HEK293 (cell line): ENCODE data around the gene HPCAL1.

Experiments
- CTCF ChIA-PET: fragments of 350-600 bp; formaldehyde crosslinking; extraction: SDS; loops from one replicate; lab custom pipeline; 2021; ENCODE audit warnings: antibody characterized with exemption; lab: Yijun Ruan, JAX
- POLR2A ChIA-PET: fragments of 300-600 bp; formaldehyde crosslinking; extraction: SDS; loops from one replicate; lab custom pipeline; 2020; ENCODE audit warnings: antibody characterized with exemption, inconsistent platforms; lab: Yijun Ruan, JAX
- H3K27ac ChIP-seq: fragments of 200-500 bp; sonication (Bioruptor generic); 2 replicates; pipeline ENCODE4 v1.5.1; 2014; ENCODE audit warnings: low read depth, low read length, control low read depth, inconsistent platforms; ENCODE audit errors: extremely low read depth
- H3K36me3 ChIP-seq, 2 experiments: fragments of 200-500 bp in 1 of 2; sonication (Bioruptor generic) in 1 of 2; 1 replicate in 1 of 2; 2 replicates in 1 of 2; pipeline ENCODE4 v1.5.1; 2014 to 2017; ENCODE audit warnings: inconsistent platforms in 2 of 2, low read length in 2 of 2; ENCODE audit not compliant: control insufficient read depth in 2 of 2, insufficient read depth in 1 of 2
- H3K4me1 ChIP-seq: fragments of 200-500 bp; sonication (Bioruptor generic); 2 replicates; pipeline ENCODE4 v1.5.1; 2014; ENCODE audit warnings: mild to moderate bottlenecking, low read length, inconsistent platforms; ENCODE audit not compliant: control insufficient read depth, insufficient read depth
- H3K4me3 ChIP-seq: 2 replicates; pipeline ENCODE4 v1.5.1; 2011; ENCODE audit warnings: low read depth, mild to moderate bottlenecking, control low read depth, low read length, moderate library complexity
- H3K9me3 ChIP-seq: fragments of 200-500 bp; sonication (Bioruptor generic); 2 replicates; pipeline ENCODE4 v1.5.1; 2014; ENCODE audit warnings: low read depth, low read length, inconsistent platforms; ENCODE audit not compliant: control insufficient read depth, insufficient read depth
- HOXC10 ChIP-seq: sonication (generic); formaldehyde crosslinking; IDR thresholded peaks from 2 replicates; pipeline ENCODE4 v1.8.1; 2023; ENCODE audit warnings: mild to moderate bottlenecking, missing genetic modification reagents
- HOXD13 ChIP-seq: sonication (generic); formaldehyde crosslinking; IDR thresholded peaks from 2 replicates; pipeline ENCODE4 v1.8.0; 2022; ENCODE audit warnings: missing genetic modification reagents, borderline replicate concordance
- OVOL3 ChIP-seq: fragments of 450-650 bp; formaldehyde crosslinking; IDR thresholded peaks from 2 replicates; pipeline ENCODE4 v1.5.1; 2016; ENCODE audit warnings: missing biosample characterization, missing genetic modification characterization
- PATZ1 ChIP-seq: fragments of 450-650 bp; formaldehyde crosslinking; IDR thresholded peaks from 2 replicates; pipeline ENCODE4 v1.5.1; 2016; ENCODE audit warnings: missing biosample characterization, missing genetic modification characterization
- PRDM4 ChIP-seq: fragments of 450-650 bp; formaldehyde crosslinking; IDR thresholded peaks from 2 replicates; pipeline ENCODE4 v1.5.1; 2017; ENCODE audit warnings: missing biosample characterization, missing genetic modification characterization
- REPIN1 ChIP-seq: fragments of 450-650 bp; formaldehyde crosslinking; IDR thresholded peaks from 2 replicates; pipeline ENCODE4 v1.5.1; 2017; ENCODE audit warnings: missing biosample characterization, missing genetic modification characterization, low read depth
- SALL2 ChIP-seq: fragments of 450-650 bp; formaldehyde crosslinking; IDR thresholded peaks from 2 replicates; pipeline ENCODE4 v1.5.0; 2017; ENCODE audit warnings: missing biosample characterization, mild to moderate bottlenecking, missing genetic modification characterization, borderline replicate concordance
- SCRT2 ChIP-seq: fragments of 450-650 bp; formaldehyde crosslinking; IDR thresholded peaks from 2 replicates; pipeline ENCODE4 v1.5.1; 2016; ENCODE audit warnings: missing biosample characterization, missing genetic modification characterization
- TCF7L2 ChIP-seq: IDR thresholded peaks from 2 replicates; pipeline ENCODE4 v1.6.1; 2011; ENCODE audit warnings: low read depth, mild to moderate bottlenecking, inconsistent platforms, low read length, moderate library complexity, borderline replicate concordance
- ZNF138 ChIP-seq: fragments of 450-650 bp; formaldehyde crosslinking; IDR thresholded peaks from 2 replicates; pipeline ENCODE4 v1.5.1; 2016; ENCODE audit warnings: missing biosample characterization, missing genetic modification characterization, borderline replicate concordance
- ZNF174 ChIP-seq: fragments of 450-650 bp; formaldehyde crosslinking; IDR thresholded peaks from 2 replicates; pipeline ENCODE4 v1.5.0; 2017; ENCODE audit warnings: missing biosample characterization, mild to moderate bottlenecking, missing genetic modification characterization
- ZNF37A ChIP-seq: fragments of 450-650 bp; IDR thresholded peaks from 2 replicates; pipeline ENCODE4 v1.5.1; 2018; ENCODE audit warnings: missing biosample characterization, missing genetic modification characterization
- ZNF426 ChIP-seq: fragments of 450-650 bp; formaldehyde crosslinking; IDR thresholded peaks from 2 replicates; pipeline ENCODE4 v1.5.1; 2017; ENCODE audit warnings: missing biosample characterization, missing genetic modification characterization, mild to moderate bottlenecking, inconsistent platforms, moderate library complexity
- ZNF785 ChIP-seq: fragments of 450-650 bp; formaldehyde crosslinking; IDR thresholded peaks from 2 replicates; pipeline ENCODE4 v1.5.1; 2016; ENCODE audit warnings: missing biosample characterization, missing genetic modification characterization
- ZNF791 ChIP-seq: fragments of 450-650 bp; formaldehyde crosslinking; IDR thresholded peaks from 2 replicates; pipeline ENCODE4 v1.5.1; 2016; ENCODE audit warnings: missing biosample characterization, missing genetic modification characterization
- TF ChIP-seq, protein P1 (sequence below): fragments of 450-650 bp; formaldehyde crosslinking; IDR thresholded peaks from 2 replicates; pipeline ENCODE4 v1.5.1; 2016; ENCODE audit warnings: missing biosample characterization, missing genetic modification characterization, low read depth
- TF ChIP-seq, protein P2 (sequence below): fragments of 450-650 bp; formaldehyde crosslinking; IDR thresholded peaks from 2 replicates; pipeline ENCODE4 v1.5.1; 2016; ENCODE audit warnings: missing biosample characterization, missing genetic modification characterization
- TF ChIP-seq, protein P3 (sequence below): fragments of 450-650 bp; formaldehyde crosslinking; IDR thresholded peaks from 2 replicates; pipeline ENCODE4 v1.5.1; 2016; ENCODE audit warnings: missing biosample characterization, missing genetic modification characterization

Gene HPCAL1

GRCh38 chr2:10372862-10373240, 70.1 kb downstream of the HPCAL1 start:
- no peak overlapping the region for H3K4me3 ChIP-seq
- ChIA-PET POLR2A (no interaction called here), CTCF (no interaction called here)
- H3K27ac ChIP-seq: no peak overlapping the region
- H3K9me3 ChIP-seq: no peaks in the 10 kb centered on the region
- H3K4me1 ChIP-seq: 0 out of 2 replicates have a peak, but pooled peaks cover 2% of the 10 kb centered on the region
- TF ChIP-seq ZNF37A (tag by site-specific recombination) (no peak), REPIN1 (no peak), ZNF174 (no peak), SCRT2 (no peak), OVOL3 (tag by site-specific recombination) (no peak), TCF7L2 (no peak), HOXD13 (CRISPR knock-in tag) (no peak), PRDM4 (no peak), SALL2 (tag by site-specific recombination) (no peak), HOXC10 (CRISPR knock-in tag) (no peak), ZNF426 (tag by site-specific recombination) (no peak), ZNF138 (no peak), ZNF785 (tag by site-specific recombination) (no peak), PATZ1 (tag by site-specific recombination) (no peak), ZNF791 (tag by site-specific recombination) (no peak)
- TF ChIP-seq, protein P1, sequence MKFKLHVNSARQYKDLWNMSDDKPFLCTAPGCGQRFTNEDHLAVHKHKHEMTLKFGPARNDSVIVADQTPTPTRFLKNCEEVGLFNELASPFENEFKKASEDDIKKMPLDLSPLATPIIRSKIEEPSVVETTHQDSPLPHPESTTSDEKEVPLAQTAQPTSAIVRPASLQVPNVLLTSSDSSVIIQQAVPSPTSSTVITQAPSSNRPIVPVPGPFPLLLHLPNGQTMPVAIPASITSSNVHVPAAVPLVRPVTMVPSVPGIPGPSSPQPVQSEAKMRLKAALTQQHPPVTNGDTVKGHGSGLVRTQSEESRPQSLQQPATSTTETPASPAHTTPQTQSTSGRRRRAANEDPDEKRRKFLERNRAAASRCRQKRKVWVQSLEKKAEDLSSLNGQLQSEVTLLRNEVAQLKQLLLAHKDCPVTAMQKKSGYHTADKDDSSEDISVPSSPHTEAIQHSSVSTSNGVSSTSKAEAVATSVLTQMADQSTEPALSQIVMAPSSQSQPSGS (tag by site-specific recombination): no peak
- TF ChIP-seq, protein P2, sequence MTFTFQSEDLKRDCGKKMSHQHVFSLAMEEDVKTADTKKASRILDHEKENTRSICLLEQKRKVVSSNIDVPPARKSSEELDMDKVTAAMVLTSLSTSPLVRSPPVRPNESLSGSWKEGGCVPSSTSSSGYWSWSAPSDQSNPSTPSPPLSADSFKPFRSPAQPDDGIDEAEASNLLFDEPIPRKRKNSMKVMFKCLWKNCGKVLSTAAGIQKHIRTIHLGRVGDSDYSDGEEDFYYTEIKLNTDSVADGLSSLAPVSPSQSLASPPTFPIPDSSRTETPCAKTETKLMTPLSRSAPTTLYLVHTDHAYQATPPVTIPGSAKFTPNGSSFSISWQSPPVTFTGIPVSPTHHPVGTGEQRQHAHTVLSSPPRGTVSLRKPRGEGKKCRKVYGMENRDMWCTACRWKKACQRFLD (tag by site-specific recombination): no peak
- TF ChIP-seq, protein P3, sequence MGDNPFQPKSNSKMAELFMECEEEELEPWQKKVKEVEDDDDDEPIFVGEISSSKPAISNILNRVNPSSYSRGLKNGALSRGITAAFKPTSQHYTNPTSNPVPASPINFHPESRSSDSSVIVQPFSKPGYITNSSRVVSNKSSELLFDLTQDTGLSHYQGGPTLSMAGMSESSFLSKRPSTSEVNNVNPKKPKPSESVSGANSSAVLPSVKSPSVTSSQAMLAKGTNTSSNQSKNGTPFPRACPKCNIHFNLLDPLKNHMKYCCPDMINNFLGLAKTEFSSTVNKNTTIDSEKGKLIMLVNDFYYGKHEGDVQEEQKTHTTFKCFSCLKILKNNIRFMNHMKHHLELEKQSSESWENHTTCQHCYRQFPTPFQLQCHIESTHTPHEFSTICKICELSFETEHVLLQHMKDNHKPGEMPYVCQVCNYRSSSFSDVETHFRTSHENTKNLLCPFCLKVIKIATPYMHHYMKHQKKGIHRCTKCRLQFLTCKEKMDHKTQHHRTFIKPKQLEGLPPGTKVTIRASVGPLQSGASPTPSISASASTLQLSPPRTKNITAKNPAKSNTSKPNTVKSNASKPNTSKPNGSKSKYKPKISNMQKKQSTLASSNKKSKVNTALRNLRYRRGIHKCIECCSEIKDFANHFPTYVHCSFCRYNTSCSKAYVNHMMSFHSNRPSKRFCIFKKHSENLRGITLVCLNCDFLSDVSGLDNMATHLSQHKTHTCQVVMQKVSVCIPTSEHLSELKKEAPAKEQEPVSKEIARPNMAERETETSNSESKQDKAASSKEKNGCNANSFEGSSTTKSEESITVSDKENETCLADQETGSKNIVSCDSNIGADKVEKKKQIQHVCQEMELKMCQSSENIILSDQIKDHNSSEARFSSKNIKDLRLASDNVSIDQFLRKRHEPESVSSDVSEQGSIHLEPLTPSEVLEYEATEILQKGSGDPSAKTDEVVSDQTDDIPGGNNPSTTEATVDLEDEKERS (tag by site-specific recombination): no peak
- H3K36me3 ChIP-seq: no peaks in the 10 kb centered on the region
